ENCODE results near the gene JADE2.

DNA sequence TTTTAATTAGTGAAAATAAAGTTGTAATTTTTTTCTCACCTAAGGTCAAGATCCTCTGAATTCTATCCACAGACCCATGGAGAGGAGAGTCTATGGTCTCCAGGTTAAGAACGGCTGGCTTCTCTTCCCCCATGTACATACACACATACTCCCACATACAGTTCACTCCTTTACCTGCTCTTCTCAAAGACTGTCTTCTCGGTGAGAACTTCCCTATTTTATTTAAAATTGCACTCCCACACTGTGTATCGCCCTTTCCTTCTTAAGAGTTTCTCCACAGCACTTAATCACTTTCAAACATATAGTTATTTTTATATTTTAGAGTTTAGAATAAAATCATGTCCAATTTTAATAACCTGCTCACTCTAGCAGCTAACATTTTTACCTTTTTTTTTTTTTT, 3.6 kb upstream of the JADE2 start:
- TF ChIP-seq GATA3 (IDR thresholded peaks at IDR 0.05; ENCODE audit: low read depth, low read length) (no peak), GATA2 (IDR thresholded peaks at IDR 0.05; ENCODE audit: low read depth, low read length) (no peak)
